KOPT-K1 (cell line): ENCODE data around the gene DOHH.

Experiments
- H3K27ac ChIP-seq: fragments of 200-600 bp; sonication (generic); 2 replicates; pipeline ENCODE4 v1.5.1; 2016; ENCODE audit warnings: antibody characterized with exemption, mild to moderate bottlenecking, low read depth, low read length; ENCODE audit not compliant: poor library complexity, severe bottlenecking
- H3K36me3 ChIP-seq: fragments of 200-600 bp; sonication (generic); 2 replicates; pipeline ENCODE4 v1.5.1; 2017; ENCODE audit warnings: antibody characterized with exemption, mild to moderate bottlenecking, low read length, moderate library complexity; ENCODE audit not compliant: insufficient read depth
- H3K9me3 ChIP-seq: fragments of 200-600 bp; sonication (generic); 2 replicates; pipeline ENCODE4 v1.5.1; 2017; ENCODE audit warnings: antibody characterized with exemption, low read length, mild to moderate bottlenecking; ENCODE audit not compliant: insufficient read depth, poor library complexity, severe bottlenecking

Gene DOHH, protein sequence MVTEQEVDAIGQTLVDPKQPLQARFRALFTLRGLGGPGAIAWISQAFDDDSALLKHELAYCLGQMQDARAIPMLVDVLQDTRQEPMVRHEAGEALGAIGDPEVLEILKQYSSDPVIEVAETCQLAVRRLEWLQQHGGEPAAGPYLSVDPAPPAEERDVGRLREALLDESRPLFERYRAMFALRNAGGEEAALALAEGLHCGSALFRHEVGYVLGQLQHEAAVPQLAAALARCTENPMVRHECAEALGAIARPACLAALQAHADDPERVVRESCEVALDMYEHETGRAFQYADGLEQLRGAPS

DNA sequence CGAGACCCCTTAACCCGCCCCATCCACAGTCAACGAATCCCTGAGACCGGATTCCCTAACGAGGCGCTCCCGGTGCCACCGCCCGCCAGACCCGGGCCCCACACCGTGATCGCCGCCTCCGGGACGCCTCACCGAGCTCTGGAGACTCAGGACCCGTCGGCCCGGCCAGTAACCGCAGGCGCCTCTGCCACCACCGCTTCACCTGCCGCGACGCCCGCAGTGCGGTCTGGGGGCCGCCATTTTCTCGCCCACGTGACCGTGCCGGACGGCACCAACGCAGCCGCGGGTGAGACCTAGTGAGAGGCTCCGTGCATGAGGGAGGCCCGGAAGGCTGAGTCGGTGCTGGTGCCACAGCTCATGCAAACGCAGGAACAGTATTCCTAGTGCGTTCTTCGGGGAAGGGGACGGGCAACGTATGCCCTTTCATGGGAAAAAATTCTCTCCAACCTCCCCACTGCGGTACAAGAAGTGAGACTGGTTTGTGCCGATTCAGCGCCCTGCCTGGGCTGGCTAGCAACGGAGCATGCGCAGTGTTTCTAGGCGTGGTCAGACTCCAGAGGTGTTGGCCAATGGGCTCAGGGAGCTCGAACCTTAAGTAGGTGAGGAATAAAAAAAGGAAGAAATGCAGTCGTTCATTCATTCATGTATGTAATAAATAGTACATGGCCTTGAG, at the start of gene DOHH:
DOHH (minus strand) TSS at position 246 of the 673 bp plus-strand sequence. CDS start 3,860 bp downstream, outside the sequence.
- Histone ChIP-seq H3K36me3 (peaks cover 10% of the 10 kb centered on the region), H3K9me3 (no peaks in the 10 kb centered on the region), H3K27ac (peak within 1 kb of the TSS; percentile 96)

DNA sequence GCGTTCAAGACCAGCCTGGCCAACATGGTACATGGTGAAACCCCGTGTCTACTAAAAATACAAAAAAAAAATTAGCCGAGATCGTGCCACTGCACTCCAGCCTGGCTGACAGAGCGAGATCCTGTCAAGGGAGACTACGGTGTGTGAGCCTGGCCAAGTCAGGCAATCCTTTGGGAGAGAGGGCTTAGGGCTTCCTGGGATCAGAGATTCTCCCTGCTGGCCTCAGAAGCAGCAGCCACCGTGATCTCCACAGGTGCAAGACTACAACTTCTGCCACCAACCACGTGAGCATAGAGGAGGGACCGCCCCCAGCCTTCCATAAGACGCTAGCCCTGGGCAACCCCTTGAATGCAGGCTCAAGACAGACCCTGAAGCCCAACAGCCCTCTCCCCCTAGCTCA, 49.3 kb upstream of the DOHH start:
- H3K36me3 ChIP-seq, result peaks cover 35% of the 10 kb centered on the region
- H3K9me3 ChIP-seq, result no peaks in the 10 kb centered on the region
- no peak overlapping the region for H3K27ac ChIP-seq

DNA sequence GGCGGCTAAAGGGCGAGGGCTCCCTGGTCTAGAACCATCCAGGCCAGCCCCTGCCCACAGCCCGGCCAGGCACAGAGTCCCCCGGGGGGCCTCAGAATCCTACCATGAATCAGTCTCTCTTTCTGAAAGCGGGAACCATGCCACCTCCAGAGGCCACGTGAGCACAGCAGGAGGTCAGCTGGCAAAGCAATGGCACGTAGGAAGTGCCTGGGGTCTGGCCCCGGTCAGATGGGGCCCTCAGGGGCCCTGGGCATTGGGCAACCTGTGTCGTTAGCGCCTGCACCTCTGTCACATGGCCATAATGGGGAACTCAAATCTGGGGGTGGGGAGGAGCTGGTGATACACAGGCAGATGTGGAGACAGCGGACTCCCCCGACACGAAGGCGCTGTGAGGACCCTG, 48.1 kb upstream of the DOHH start:
- Histone ChIP-seq H3K27ac (no peak overlapping the region), H3K36me3 (peaks cover 47% of the 10 kb centered on the region), H3K9me3 (no peaks in the 10 kb centered on the region)

DNA sequence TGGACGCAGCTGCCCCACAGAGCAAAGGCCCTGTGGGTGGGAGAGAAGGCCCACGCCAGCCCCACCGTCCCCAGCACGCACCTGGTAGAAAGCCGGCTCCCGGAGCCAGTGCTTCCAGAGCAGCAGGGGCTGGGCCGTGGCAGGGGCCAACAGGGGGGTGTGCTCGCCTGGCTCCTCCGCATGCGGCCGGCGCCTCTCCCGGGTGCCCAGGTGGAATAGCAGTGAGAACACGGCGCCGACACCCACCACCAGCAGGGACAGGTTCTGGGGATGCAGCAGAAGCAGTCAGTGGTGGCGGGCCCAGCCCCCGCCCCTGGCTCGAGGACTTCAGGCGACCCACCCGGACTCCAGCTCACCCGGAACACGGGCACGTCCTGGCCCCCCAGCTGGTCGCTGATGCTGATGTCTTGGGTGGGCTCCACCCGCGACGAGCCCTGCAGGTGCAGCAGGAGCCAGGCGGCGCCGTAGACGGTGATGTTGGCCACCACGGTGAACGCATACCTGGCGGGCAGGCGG, 47.4 kb upstream of the DOHH start:
- Histone ChIP-seq H3K9me3 (no peaks in the 10 kb centered on the region), H3K27ac (no peak overlapping the region), H3K36me3 (peaks cover 50% of the 10 kb centered on the region)

DNA sequence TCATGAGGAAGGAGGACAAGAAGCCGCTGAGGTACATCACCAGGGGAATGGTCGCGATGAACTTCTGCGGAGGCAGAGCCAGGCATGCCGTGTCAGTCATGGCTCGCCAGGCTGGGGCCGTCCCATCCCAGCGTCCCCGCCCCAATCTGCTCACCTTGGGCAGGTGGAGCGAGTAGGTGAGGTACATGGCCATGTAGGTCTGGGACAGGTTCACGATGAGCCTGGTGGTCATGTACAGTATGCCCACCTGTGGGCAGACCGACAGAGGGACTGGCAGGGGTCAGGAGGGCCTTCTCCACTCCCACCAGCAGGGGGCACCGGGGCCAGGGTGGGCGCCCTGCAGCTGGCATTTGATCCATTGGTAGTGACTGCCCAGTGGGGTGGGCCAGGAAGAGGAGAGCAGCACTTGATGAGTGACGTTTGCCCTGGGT, 46.8 kb upstream of the DOHH start:
- Histone ChIP-seq H3K9me3 (no peaks in the 10 kb centered on the region), H3K27ac (no peak overlapping the region), H3K36me3 (peaks cover 50% of the 10 kb centered on the region)

DNA sequence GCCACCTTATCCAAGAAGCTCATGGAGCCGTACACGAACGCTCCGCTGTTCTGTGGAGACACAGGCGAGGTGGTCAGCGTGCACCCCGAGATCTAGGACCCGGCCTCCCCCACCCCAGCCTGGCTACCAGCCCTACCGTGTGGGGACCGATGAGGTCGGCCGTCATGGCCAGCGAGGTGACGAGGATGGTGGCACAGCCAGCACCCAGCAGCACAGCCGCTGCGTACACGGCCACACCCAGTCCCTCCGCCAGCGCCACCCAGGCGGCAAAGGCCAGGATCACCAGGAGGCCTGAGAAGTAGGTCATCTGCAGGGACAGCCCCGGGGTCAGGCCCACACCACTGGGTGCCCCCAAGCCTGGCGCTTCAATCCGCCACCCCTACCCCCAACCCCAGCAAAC, 45.6 kb upstream of the DOHH start:
- peaks cover 50% of the 10 kb centered on the region for H3K36me3 ChIP-seq

DNA sequence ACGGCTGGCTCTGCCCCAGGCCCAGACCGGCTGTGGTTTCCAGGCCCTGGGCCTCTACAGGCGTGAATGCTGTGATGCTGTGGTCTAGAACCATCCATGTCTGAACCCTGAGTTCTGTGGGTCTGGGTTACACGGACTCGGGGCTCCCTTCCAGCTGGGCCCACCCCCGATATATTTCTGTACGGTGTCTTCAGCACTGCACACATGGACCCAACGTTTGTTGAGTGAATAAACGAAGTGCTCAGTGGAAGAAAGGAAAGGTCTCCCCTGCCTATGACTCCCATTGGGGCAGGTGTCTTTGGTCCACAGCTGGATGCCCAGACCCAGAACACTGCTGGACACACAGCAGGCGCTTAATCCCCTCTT, 45.2 kb upstream of the DOHH start:
- no peaks in the 10 kb centered on the region for H3K9me3 ChIP-seq
- no peak overlapping the region for H3K27ac ChIP-seq
- peaks cover 45% of the 10 kb centered on the region for H3K36me3 ChIP-seq

More for the DNA sequence above, 45.6 kb upstream of the DOHH start:
- Histone ChIP-seq H3K27ac (no peak overlapping the region), H3K9me3 (no peaks in the 10 kb centered on the region)

DNA sequence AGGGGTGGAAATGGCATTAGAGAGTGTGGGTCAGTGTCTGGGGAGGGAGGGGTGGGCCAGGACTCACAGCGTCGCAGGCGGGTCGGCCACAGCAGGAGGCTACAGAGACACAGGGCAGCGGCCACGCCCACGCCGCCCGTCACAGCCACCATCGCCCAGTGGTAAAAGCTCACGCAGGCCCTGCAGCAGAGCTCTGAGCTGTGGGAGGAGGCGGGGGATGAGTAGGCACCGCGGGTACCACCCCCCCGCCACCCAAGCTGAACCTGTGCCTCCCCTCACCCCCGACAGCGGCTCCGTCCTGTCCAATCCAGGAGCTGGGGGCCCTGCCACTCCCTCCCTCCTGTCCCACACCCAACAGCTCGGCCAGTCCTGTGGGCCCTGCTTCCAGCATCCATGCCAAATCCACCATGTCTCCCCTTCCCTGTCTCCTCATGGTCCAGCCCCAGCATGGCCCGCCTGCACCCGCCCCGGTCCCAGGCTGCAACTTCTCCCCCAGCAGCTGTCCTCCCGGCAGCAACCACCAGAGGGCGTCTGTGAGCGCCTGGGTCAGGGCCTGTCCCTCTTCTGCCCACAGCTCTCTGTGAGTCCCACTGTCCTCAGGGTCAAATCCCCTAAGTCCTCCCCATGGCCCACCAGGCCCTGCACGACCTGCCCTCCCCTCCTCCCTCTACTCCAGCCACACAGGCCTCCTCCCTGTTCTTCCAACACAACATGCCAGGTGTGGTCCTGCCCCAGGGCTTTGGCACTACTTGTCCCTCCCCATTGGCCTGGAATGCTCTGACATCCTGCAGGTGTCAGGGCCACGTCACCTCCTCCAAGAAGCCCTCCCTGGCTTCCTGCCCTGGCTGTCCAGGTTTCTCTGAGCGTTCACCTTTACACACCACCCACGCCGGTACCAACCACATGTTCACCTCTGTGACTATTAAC, 44.5 kb upstream of the DOHH start:
- Histone ChIP-seq H3K9me3 (no peaks in the 10 kb centered on the region), H3K27ac (no peak overlapping the region), H3K36me3 (peaks cover 44% of the 10 kb centered on the region)

DNA sequence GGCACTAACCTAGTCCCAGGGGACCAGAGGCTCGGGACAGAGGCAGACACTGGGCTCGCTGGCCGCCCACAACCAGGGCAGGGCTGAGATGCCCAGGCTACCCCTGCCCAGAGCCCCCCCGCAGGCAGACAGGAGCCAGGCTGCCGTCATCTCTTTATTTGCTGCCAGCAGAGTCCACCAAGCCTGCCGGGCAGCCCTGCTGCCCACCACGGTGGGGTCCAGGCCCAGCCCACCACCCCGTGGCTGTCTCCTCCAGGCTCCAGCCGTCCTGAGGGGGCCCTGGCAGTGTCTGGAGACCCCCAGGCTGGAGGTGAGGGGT, 43.5 kb upstream of the DOHH start:
- no peaks in the 10 kb centered on the region for H3K9me3 ChIP-seq
- no peak overlapping the region for H3K27ac ChIP-seq
- peaks cover 54% of the 10 kb centered on the region for H3K36me3 ChIP-seq

DNA sequence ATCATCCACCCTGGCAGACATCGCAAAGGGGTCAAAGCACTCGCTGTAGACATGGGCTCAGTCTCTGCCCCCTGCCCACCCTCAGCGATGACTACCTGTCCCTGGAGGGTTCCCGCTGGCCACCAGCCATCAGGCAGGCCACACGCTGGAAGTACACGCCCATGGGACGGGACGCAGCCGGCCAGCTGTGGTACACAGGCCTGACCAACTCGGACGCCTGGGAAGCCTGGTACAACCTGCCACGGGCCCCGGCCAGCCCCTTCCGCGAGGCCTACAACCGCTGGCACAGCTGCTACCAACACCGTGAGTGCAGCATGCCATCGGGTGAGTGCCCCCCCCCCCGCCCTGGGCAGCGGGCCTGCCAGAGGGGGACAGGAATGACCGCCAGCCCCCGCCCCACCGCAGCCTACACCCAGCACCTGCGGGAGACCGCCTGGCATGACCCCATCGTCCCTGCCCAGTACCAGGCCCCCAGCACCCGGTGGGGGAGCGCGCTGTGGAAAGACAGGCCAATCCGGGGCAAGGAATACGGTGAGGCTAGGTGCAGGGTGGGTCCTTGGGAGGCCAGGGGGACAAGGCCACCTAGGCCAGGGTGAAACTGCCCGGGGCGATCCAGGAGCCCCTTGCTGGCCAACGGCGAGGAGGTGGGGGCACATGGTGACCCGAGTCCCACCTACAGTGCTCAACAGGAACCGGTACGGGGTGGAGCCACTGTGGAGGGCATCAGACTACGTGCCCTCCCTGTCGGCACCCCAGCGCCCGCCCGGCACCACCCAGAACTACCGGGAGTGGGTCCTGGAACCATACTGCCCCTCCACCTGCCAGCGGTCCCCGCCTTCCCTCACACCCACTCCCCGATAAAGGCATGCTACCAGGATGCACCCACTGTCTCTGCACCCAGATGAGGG, 42.9 kb upstream of the DOHH start:
- H3K27ac ChIP-seq, result no peak overlapping the region

DNA sequence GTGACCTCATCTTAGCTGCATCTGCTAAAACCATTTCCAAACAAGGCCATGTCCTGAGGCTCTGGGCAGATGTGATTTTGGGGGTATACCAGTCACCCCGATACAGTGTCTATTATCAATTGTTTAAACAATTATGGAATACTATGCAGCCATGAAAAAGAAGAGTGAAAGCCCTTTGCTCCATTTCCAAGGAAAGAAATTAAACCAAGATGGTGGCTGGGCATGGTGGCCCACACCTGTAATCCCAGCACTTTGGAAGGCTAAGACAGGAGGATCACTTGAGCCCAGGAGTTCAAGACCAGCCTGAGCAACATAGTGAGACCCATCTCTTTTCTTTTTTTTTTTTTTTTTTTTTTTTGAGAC, 39.3 kb upstream of the DOHH start:
- peaks cover 67% of the 10 kb centered on the region for H3K36me3 ChIP-seq
- H3K9me3 ChIP-seq, result no peaks in the 10 kb centered on the region
- no peak overlapping the region for H3K27ac ChIP-seq

More for the DNA sequence above, 42.9 kb upstream of the DOHH start:
- Histone ChIP-seq H3K36me3 (peaks cover 60% of the 10 kb centered on the region), H3K9me3 (no peaks in the 10 kb centered on the region)

DNA sequence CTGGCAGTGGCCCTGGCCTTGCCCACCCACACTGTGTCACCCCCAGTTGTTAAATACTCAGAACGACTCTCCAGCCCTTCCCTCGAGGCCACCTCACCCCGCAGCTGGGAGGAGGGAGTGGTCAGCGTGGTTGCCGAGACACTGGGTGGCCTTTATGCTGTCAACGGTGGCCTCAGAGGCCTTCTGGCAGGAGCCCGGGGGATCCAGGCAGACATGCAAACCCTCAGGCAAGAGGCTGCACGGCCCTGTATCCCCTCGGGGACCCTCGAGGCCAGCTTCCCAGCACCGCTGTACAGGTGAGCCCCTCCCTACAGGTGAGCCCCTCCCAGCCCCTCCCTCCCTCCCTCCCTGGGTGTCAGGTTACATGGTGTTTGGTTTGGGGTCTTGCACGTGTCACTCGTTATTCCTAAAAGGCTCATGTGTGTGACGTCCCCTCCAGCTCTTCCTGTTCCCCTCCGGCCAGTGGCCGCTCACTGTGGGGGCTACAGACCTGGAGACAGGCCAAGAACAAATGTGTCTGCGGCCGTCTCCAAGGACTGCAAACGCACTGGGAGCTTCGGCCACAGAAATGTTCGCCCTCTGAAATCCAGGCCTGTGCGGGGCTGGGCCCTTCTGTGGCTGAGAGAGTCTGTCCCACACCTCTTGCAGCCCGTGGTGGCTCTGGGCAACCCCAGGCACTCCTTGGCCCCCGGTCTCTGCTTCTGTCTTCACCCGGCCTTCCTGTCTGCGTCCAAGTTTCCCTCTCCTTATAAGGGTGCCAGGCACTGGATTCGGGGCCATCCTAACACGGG, 38.7 kb upstream of the DOHH start, which contains the start of gene TEKTIP1:
TEKTIP1 (plus strand) TSS at position 210 of the 791 bp plus-strand sequence; CDS start at position 214, 4 bp downstream.
- peaks cover 67% of the 10 kb centered on the region for H3K36me3 ChIP-seq
- H3K9me3 ChIP-seq, result no peaks in the 10 kb centered on the region
- H3K27ac ChIP-seq, result no peak within 1 kb of the TSS

DNA sequence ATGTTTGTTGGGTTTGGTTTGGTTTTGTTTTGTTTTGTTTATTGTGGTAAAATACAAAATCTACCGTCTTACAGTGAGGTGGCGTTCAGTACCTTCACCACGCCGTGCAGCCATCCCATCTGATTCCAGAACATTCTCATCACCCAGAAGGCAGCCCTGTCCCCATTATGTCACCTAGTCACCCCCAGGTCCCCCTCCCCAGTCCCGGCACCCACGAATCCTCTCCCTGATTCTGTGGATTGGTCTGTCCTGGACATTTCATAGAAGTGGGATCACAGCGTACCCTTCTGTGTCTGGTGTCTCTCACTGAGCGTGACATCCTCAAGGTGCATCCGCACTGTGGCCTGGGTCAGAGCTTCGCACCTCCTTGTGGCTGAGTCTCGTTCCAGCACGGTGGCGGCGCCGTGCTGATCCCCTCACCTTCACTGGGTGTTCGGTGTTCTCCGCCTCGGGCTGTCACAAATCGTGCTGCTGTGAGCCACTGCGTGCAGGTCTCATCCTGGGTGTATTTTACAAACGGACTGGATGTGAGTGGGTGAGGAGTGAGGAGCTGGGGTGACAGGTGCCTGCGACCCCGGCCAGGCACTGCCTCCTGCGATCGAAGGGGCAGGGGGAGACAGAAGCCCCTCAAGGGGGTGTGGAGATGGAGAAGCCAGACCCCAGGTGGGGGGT, 37.9 kb upstream of the DOHH start:
- Histone ChIP-seq H3K9me3 (no peaks in the 10 kb centered on the region), H3K36me3 (peaks cover 67% of the 10 kb centered on the region), H3K27ac (no peak overlapping the region)
